Ureter (tissue), 1 donor: ENCODE results near the gene TUBB2A. TPM values are rescaled to one million over a fixed set of nuclear protein-coding genes. Genes with fewer than 3 reads are reported as not detected.
"Not testable (repeated sequence)": the region's sequence is repeated elsewhere in the genome, so short reads cannot be mapped to it uniquely, and the experiment has no call there.

Source experiments
- DNase-seq: peaks from one replicate; pipeline ENCODE4 v3.0.0-alpha.2; 2020; ENCODE audit warnings: low spot score
- total RNA-seq: library from RNA; stranded (reverse); gene quantifications from one replicate; pipeline ENCODE4 v1.2.4, GENCODE V29; 2023
- donor health status: DM: yes; HTN: yes; CAD: no.

Gene TUBB2A
- total RNA-seq: 21.5 TPM

- DNase-seq: peak; percentile 86
Measured at GRCh38 chr6:3157131-3157933, at the start of gene TUBB2A. TUBB2A (minus strand) TSS chr6:3157544; CDS start chr6:3157463, 81 bp downstream.

GRCh38 chr6:3206339-3207015, 49.1 kb upstream of the TUBB2A start:
- no peak for DNase-seq

- no peak for DNase-seq
Measured at GRCh38 chr6:3205913-3206312, 48.6 kb upstream of the TUBB2A start.

- no peak for DNase-seq
Measured at GRCh38 chr6:3204921-3205320, 47.6 kb upstream of the TUBB2A start.

GRCh38 chr6:3202999-3203696, 45.8 kb upstream of the TUBB2A start:
- no peak for DNase-seq

GRCh38 chr6:3201388-3201787, 44.0 kb upstream of the TUBB2A start:
- no peak for DNase-seq

- DNase-seq: no peak
Measured at GRCh38 chr6:3200682-3201081, 43.3 kb upstream of the TUBB2A start.

- DNase-seq: no peak
Measured at GRCh38 chr6:3199382-3199781, 42.0 kb upstream of the TUBB2A start.

GRCh38 chr6:3197734-3198133, 40.4 kb upstream of the TUBB2A start:
- not testable (repeated sequence) for DNase-seq

GRCh38 chr6:3196770-3197169, 39.4 kb upstream of the TUBB2A start:
- no peak for DNase-seq

GRCh38 chr6:3195695-3196497, 38.6 kb upstream of the TUBB2A start:
- no peak for DNase-seq

GRCh38 chr6:3195420-3195694, 38.0 kb upstream of the TUBB2A start:
- no peak for DNase-seq

- DNase-seq: no peak
Measured at GRCh38 chr6:3194535-3195419, 37.4 kb upstream of the TUBB2A start.

GRCh38 chr6:3193102-3193849, 35.9 kb upstream of the TUBB2A start:
- DNase-seq: no peak

- DNase-seq: no peak
Measured at GRCh38 chr6:3190779-3191178, 33.4 kb upstream of the TUBB2A start.

GRCh38 chr6:3190056-3190455, 32.7 kb upstream of the TUBB2A start:
- no peak for DNase-seq

- not testable (repeated sequence) for DNase-seq
Measured at GRCh38 chr6:3189192-3189591, 31.8 kb upstream of the TUBB2A start.

GRCh38 chr6:3188262-3188661, 30.9 kb upstream of the TUBB2A start:
- DNase-seq: no peak

- no peak for DNase-seq
Measured at GRCh38 chr6:3186974-3187382, 29.6 kb upstream of the TUBB2A start.

GRCh38 chr6:3183066-3183465, 25.7 kb upstream of the TUBB2A start:
- no peak for DNase-seq
